Thyroid gland (tissue), 4 donors: ENCODE data around the gene NTRK2.

ENCODE experiments used
- POLR2A ChIP-seq, 2 donors: fragments of 450-650 bp; IDR thresholded peaks; one replicate each; pipeline ENCODE4 v1.6.1; 2017; ENCODE audit warnings: antibody characterized with exemption in 2 of 2, mild to moderate bottlenecking in 2 of 2, moderate library complexity in 1 of 2
- TF ChIP-seq, protein P1 (sequence below), 6 experiments: fragments of 200-600 bp in 3 of 6; fragments of 450-650 bp in 3 of 6; sonication (generic) in 3 of 6; IDR thresholded peaks; one replicate each; pipeline ENCODE4 v1.5.1; 2016 to 2019; ENCODE audit warnings: antibody characterized with exemption in 6 of 6, mild to moderate bottlenecking in 2 of 6, inconsistent platforms in 1 of 6, moderate library complexity in 1 of 6

DNA sequence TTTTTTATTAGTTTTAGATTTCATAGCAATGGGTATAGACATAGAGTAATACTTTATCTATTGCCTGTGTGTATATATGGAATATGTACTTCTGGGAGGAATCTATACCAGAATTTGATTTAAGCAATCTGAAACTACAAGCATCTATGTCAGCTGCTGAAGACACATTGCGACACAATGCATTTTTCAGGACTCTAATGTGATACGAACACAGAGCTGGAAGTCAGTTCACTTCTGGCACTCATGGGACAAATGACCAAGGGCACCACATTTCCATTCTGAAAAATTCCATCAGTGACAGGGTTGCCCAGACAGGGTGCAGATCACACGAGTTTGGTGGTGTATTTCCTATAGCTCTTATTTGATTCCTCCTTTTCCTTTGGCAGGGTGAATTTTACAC is 259.5 kb downstream of the NTRK2 start:
- TF ChIP-seq, protein P1, sequence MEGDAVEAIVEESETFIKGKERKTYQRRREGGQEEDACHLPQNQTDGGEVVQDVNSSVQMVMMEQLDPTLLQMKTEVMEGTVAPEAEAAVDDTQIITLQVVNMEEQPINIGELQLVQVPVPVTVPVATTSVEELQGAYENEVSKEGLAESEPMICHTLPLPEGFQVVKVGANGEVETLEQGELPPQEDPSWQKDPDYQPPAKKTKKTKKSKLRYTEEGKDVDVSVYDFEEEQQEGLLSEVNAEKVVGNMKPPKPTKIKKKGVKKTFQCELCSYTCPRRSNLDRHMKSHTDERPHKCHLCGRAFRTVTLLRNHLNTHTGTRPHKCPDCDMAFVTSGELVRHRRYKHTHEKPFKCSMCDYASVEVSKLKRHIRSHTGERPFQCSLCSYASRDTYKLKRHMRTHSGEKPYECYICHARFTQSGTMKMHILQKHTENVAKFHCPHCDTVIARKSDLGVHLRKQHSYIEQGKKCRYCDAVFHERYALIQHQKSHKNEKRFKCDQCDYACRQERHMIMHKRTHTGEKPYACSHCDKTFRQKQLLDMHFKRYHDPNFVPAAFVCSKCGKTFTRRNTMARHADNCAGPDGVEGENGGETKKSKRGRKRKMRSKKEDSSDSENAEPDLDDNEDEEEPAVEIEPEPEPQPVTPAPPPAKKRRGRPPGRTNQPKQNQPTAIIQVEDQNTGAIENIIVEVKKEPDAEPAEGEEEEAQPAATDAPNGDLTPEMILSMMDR (IDR thresholded peaks at IDR 0.05), result no peak
- TF ChIP-seq POLR2A (IDR thresholded peaks at IDR 0.05), result no peak
